ENCODE results near the gene PCBP3.
"Not testable (repeated sequence)": the region's sequence is repeated elsewhere in the genome, so short reads cannot be mapped to it uniquely, and the experiment has no call there.

Gene PCBP3

GRCh38 chr21:45826676-45827301 is 183.3 kb downstream of the PCBP3 start:
- TF ChIP-seq POLR2A (IDR thresholded peaks at IDR 0.05; ENCODE audit: low read depth, low read length), result no peak
- no peak for TF ChIP-seq POLR2AphosphoS5 (IDR thresholded peaks at IDR 0.05; ENCODE audit: low read depth, low read length)
- TF ChIP-seq TAF1 (IDR thresholded peaks at IDR 0.05; ENCODE audit: borderline replicate concordance, low read depth, low read length), result no peak
- FAIRE-seq (no peak), DNase-seq (ENCODE audit: insufficient read length) (no peak)

- DNase-seq (ENCODE audit: insufficient read length), result no peak
- peak; percentile 5 for FAIRE-seq
- TF ChIP-seq POLR2AphosphoS5 (IDR thresholded peaks at IDR 0.05; ENCODE audit: low read depth, low read length), result no peak
- TF ChIP-seq POLR2A (IDR thresholded peaks at IDR 0.05; ENCODE audit: low read depth, low read length), result no peak
- TF ChIP-seq TAF1 (IDR thresholded peaks at IDR 0.05; ENCODE audit: borderline replicate concordance, low read depth, low read length), result no peak
These were observed 183.8 kb downstream of the PCBP3 start for GRCh38 chr21:45827302-45827692.

- TF ChIP-seq TAF1 (IDR thresholded peaks at IDR 0.05; ENCODE audit: borderline replicate concordance, low read depth, low read length) (no peak), POLR2A (IDR thresholded peaks at IDR 0.05; ENCODE audit: low read depth, low read length) (no peak), POLR2AphosphoS5 (IDR thresholded peaks at IDR 0.05; ENCODE audit: low read depth, low read length) (no peak)
- DNase-seq (ENCODE audit: insufficient read length), result no peak
- FAIRE-seq, result no peak
These were observed 184.5 kb downstream of the PCBP3 start for GRCh38 chr21:45827881-45828579.

DNA sequence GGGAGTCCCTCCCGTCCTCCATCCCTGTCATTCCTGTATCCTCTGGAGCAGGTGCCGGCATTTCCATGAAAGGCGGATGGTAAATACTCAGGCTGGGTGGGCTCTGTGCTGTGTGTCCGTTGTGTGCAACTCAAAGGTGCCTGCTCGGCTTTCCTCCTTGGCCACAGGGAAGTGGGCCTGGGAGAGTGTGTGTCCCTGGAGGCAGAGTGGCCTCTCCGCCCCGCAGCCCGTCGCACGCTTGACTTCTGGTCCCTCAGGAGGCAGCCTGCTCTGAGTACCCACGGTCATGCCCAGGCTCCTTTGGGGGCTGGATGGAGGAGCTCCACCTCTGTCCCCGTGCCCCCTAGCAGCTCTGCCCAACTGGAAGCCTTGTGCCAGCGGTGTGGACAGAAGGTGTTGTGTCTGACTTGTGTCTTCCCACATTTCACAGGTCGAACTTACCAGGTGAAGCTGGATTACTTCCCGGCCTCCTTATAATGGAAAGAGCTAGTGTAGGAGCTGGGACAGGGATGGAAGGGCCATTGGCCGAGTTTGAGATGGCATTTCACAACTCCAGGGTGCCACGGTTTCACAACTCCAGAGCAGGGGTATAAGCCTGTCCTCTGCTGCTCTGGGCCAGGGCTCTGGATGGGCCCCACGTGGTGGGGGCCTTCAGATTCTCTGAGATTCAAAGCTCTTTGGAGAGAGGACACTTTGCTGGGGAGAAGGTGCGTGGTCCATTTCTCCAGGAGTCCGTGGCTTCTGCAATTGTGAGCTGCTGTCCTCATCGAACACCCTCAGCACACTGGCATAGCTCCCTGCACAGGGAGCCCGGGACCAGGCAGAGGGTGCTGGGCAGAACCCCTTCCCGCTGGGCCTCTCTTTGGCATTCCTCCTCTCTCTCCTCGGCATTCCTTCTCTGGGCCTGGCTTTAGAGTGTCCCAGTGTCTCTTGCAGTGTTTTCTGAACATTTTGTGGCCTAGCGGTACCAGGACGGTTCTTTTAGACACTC is 185.3 kb downstream of the PCBP3 start:
- FAIRE-seq, result no peak

DNA sequence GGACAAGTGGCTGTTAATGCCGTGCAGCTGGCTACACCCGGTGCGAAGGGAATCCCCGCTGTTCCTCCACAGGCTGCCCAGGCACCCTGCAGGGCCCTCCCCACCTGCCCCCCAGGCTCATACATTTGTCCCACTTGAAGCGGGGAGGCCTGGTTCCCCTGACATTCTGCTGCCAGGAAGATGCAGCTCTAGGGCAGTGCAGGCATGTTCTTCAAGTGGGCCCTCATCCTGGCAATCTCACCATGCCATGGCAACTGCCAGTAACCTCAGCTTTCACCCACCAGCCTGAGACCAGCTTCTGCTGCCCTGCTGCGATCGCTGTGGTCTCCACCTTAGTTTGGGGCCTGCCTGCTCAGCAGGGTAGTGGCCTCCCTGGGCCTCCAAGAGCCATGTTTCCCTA is 186.1 kb downstream of the PCBP3 start:
- DNase-seq (ENCODE audit: insufficient read length) (no peak), FAIRE-seq (no peak)
- TF ChIP-seq TAF1 (IDR thresholded peaks at IDR 0.05; ENCODE audit: borderline replicate concordance, low read depth, low read length) (no peak), POLR2A (IDR thresholded peaks at IDR 0.05; ENCODE audit: low read depth, low read length) (no peak), POLR2AphosphoS5 (IDR thresholded peaks at IDR 0.05; ENCODE audit: low read depth, low read length) (no peak)

More for the DNA sequence above, 185.3 kb downstream of the PCBP3 start:
- DNase-seq (ENCODE audit: insufficient read length), result no peak
- TF ChIP-seq POLR2AphosphoS5 (IDR thresholded peaks at IDR 0.05; ENCODE audit: low read depth, low read length), result no peak
- no peak for TF ChIP-seq POLR2A (IDR thresholded peaks at IDR 0.05; ENCODE audit: low read depth, low read length)
- no peak for TF ChIP-seq TAF1 (IDR thresholded peaks at IDR 0.05; ENCODE audit: borderline replicate concordance, low read depth, low read length)

GRCh38 chr21:45830221-45830640 is 186.7 kb downstream of the PCBP3 start:
- no peak for FAIRE-seq
- DNase-seq (ENCODE audit: insufficient read length), result no peak
- TF ChIP-seq POLR2AphosphoS5 (IDR thresholded peaks at IDR 0.05; ENCODE audit: low read depth, low read length) (no peak), POLR2A (IDR thresholded peaks at IDR 0.05; ENCODE audit: low read depth, low read length) (no peak), TAF1 (IDR thresholded peaks at IDR 0.05; ENCODE audit: borderline replicate concordance, low read depth, low read length) (no peak)

GRCh38 chr21:45830720-45831366 is 187.3 kb downstream of the PCBP3 start:
- DNase-seq (ENCODE audit: insufficient read length), result no peak
- no peak for FAIRE-seq
- TF ChIP-seq TAF1 (IDR thresholded peaks at IDR 0.05; ENCODE audit: borderline replicate concordance, low read depth, low read length) (no peak), POLR2AphosphoS5 (IDR thresholded peaks at IDR 0.05; ENCODE audit: low read depth, low read length) (no peak), POLR2A (IDR thresholded peaks at IDR 0.05; ENCODE audit: low read depth, low read length) (no peak)

DNA sequence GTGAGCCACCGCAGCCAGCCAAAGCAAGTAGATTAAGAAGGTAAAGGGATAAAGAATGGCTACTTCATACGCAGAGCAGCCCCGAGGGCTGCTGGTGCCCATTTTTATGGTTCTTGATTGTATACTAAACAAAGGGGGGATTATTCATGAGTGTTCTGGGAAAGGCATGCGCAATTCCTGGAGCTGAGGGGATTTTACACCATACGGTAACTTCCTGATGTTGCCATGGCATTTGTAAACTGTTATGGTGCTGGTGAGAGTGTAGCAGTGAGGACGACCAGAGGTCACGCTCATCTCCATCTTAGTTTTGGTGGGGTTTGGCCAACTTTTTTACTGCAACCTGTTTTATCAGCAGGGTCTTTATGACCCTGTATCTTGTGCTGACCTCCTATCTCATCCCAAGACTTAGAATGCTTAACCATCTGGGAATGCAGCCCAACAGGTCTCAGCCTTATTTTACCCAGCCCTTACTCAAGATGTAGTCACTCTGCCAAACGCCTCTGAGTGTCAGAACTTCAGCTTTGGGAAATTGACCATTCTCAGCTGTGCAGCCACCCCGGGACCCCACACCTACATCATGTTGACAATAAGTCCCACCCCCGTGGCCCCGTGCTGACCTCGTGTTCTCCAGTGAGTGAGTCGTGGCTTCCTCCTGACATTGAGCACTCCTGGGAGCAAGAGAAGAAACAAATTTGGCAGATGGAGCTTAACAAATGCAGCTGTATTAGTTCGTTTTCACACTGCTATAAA is 188.6 kb downstream of the PCBP3 start:
- no peak for TF ChIP-seq POLR2AphosphoS5 (IDR thresholded peaks at IDR 0.05; ENCODE audit: low read depth, low read length)
- no peak for TF ChIP-seq POLR2A (IDR thresholded peaks at IDR 0.05; ENCODE audit: low read depth, low read length)
- no peak for TF ChIP-seq TAF1 (IDR thresholded peaks at IDR 0.05; ENCODE audit: borderline replicate concordance, low read depth, low read length)
- DNase-seq (ENCODE audit: insufficient read length) (no peak), FAIRE-seq (no peak)

GRCh38 chr21:45832741-45833235 is 189.3 kb downstream of the PCBP3 start:
- DNase-seq (ENCODE audit: insufficient read length), result not testable (repeated sequence)

DNA sequence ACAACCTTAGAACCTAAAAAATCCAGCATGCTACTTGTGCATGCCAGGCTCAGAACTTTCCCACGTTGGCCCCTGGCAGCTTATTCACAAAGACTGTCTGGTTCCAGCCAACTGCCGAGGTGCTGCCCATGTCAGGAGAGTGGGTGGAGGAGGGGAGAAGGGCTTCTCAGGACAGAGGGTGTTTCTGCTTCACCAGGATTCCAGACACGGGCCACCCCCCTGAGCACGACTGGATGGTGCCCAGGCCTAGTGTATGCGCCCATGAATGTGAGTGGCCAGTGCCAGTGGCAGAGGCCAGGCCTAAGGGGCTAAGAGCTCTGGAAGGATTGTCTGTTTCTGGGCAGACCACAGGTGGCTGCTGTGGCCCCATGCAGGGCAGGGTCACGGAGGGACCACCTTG is 189.9 kb downstream of the PCBP3 start:
- DNase-seq (ENCODE audit: insufficient read length) (no peak), FAIRE-seq (no peak)
- TF ChIP-seq TAF1 (IDR thresholded peaks at IDR 0.05; ENCODE audit: borderline replicate concordance, low read depth, low read length) (no peak), POLR2AphosphoS5 (IDR thresholded peaks at IDR 0.05; ENCODE audit: low read depth, low read length) (no peak), POLR2A (IDR thresholded peaks at IDR 0.05; ENCODE audit: low read depth, low read length) (no peak)

More at GRCh38 chr21:45832741-45833235, 189.3 kb downstream of the PCBP3 start:
- FAIRE-seq, result not testable (repeated sequence)
